ENCODE results near the gene MRPL28.
"Not testable (repeated sequence)": the region's sequence is repeated elsewhere in the genome, so short reads cannot be mapped to it uniquely, and the experiment has no call there.

The MRPL28 gene

DNA sequence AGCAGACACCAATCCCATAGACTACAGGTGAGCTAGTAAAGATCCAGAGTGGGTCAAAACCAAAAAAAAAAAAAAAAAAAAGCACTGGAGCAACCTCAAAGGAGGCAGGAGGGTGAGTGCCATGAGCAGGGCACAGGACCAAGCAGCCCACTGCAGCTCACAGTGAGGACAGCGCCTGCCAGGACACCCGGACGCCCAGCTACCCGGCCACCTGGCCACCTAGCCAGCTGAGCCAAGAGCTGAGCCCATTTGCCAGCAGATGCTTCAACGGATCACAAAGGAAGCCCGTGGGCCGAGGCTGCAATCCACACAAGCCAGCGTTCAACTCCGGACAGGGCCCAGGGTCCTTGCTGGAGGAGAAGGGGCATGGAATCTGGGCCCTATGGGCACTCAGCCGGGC lies 32.9 kb downstream of the MRPL28 start:
- DNase-seq = no peak

- DNase-seq = no peak
Observed at GRCh38 chr16:336269-336668, 34.1 kb downstream of the MRPL28 start.

DNA sequence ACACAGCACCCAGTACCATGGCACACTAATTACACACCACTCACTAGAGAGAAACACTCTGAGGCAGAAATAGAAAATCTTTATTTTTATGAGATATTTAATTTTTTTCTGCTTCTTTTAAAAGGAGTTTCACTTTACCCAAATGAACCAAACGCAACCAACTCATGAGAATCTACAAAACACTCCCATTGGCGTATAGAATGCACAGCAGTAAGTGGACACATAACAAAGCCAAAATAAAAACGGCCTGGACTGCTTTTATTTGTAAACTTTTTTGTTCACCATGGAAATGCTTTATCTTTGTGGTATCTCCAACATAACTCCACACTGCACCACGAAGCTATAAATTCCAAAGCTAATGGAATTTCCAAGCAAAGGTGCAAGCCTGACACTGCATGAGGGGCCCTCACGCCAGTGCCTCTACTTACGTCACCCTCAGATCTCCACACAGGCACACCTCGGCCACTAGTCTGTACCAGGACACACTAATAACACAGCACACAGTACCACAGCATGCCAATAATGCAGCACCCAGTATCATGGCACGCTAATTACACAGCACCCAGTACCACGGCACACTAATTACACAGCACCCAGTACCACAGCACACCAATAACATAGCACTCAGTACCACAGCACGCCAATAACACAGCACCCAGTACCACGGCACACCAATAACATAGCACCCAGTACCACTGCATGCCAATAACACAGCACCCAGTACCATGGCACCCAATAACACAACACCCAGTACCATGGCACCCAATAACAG lies 35.3 kb downstream of the MRPL28 start:
- DNase-seq = not testable (repeated sequence)

DNA sequence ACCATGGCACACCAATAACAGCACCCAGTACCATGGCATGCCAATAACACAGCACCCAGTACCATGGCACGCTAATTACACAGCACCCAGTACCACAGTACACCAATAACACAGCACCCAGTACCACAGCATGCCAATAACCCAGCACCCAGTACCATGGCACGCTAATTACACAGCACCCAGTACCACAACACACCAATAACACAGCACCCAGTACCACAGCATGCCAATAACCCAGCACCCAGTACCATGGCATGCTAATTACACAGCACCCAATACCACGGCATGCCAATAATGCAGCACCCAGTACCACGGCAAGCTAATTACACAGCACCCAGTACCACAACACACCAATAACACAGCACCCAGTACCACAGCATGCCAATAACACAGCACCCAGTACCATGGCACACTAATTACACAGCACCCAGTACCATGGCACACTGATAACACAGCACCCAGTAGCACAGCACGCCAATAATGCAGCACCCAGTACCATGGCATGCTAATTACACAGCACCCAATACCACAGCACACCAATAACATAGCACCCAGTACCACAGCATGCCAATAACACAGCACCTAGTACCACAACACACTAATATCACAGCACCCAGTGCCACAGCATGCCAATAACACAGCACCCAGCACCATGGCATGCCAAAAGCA lies 36.0 kb downstream of the MRPL28 start:
- not testable (repeated sequence) for DNase-seq

DNA sequence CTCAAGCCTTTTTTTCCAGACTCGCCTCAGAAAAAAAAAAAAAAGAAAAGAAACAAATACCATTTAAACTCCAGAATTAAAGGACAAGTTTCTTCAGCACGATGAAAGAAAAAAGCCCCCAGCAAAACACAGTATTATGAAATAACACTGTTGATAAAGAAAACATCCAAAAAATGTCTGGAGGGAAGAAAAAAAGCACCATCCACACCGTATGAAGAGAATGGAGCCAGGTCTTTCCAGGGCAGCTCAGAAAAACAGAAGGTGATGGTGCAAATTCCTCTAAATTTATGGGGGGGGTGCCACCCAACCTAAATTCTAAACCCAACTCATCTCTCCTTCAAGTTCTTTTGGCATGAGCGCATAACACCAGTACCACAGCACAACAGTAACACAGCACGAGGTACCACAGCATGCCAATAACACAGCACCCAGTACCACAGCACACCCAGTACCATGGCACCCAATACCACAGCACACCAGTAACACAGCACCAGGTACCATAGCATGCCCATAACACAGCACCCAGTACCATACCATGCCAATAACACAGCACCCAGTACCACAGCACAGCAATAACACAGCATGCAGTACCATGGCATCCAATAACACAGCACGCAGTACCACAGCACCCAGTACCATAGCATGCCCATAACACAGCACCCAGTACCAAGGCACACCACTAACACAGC lies 36.8 kb downstream of the MRPL28 start:
- DNase-seq = no peak

DNA sequence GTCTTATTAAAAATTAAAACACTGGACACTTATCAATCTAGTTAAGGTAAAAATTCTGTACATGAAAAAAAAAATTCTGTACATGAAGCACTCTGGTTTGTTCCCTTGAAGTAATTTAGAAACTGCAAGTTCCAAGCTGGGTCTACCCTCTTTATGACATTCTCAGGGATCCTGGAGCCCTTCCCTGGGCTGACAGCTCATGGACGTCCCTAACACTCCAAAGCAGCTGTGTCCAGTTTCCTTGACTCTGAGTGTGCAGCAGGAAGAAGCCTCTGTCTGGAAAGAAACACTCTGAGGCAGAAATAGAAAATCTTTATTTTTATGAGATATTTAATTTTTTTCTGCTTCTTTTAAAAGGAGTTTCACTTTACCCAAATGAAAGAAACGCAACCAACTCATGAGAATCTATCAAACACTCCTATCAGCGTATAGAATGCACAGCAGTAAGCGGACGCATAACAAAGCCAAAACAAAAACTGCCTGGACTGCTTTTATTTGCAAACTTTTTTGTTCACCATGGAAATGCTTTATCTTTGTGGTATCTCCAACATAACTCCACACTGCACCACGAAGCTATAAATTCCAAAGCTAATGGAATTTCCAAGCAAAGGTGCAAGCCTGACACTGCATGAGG lies 39.0 kb downstream of the MRPL28 start:
- not testable (repeated sequence) for DNase-seq

DNA sequence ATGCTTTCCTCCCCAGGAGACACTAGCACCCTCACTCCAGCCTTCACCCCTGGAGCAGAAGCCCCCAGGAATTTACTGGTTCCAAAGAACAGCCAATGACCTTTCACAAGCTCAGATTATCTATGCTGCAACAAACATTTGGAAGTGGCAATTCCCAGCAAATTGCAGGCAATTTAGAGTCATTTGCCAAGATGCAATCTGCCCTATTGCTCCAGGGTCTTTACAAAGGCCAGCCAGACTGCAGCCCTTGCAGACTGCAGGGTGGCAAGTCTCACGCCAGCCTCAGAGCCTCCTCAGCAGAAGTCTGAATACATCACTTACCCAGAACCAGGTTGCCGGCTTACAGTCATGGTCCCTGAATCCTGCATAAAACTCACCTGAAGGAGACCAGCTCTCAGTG lies 39.6 kb downstream of the MRPL28 start:
- DNase-seq = no peak

DNA sequence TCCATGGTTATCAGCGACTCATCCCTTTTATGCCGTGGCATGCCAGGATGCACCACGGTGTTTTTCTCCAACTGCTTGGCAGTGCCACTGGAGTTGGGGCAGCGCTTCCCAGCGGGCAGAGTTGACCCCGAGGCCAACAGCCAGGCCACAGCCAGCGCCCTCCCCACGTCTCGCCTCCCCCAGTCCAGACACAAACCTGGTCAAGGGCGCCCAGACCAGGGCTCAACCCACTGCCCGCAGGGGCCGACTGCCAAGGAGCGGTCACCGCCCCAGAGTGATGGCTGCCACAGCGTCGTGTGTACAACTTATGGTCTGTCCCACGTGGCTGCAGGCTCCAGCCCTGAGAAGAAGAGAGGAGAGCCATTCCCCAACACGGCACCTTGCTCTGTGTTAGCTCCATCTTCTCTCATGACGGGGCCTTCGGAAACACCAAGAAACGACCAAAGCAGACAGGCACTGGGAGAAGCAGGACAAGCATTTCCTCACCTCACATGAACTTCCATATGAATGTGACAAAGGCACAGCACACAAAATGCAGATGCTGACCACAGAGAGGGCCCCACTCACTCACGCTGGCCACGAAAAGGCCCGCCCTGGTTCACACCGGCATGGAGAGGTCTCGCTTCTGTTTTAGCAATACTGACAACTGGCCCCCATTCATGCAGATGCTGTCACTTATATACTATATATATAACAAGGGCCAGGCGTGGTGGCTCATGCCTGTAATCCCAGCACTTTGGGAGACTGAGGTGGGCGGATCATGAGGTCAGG lies 44.8 kb downstream of the MRPL28 start:
- no peak for DNase-seq

- DNase-seq = no peak
Observed at GRCh38 chr16:324451-325334, 45.6 kb downstream of the MRPL28 start.

DNA sequence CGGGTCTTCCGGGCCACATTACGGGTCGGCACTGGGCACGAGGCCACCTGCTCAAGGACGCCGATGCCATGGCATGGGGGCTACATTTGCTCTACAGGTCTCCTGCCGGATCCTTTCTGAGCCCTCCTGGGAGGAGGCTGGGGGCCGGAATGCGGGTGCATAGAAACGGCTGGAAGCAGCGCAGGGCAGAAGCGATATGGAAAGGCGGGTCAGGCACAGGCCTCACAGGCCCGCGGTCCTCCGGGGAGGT lies 46.2 kb downstream of the MRPL28 start:
- DNase-seq = no peak

DNA sequence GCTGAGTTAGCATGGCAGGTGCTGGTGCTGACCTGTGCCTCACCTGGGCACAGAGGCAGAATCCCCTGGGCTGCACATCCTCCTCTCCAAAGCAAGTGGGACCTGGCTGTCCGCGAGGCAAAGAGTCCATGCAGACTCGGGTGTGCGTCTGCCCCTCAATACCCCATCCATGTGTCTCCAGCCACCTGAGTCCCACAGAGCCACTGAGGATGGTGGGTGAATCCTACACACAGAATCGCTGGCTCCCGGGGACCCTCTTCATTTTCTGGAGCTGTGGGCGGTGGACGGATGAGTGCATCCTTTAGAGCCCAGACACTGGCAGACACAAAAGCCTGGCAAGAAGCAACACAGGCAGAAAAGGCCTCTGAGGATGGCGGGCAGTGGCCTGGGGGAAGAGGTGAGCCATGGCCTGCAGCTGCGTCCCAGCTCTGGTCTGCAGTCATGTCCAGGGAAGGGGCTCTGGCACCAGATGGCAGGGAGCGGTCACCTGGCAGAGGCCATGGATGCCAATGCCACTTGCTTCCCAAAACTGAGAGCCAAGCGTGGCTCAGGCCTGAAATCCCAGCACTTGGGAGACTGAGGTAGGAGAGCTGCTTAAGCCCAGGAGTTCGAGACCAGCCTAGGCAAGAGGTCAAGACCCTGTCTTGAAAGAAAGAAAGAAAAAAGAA lies 47.7 kb downstream of the MRPL28 start:
- no peak for DNase-seq

DNA sequence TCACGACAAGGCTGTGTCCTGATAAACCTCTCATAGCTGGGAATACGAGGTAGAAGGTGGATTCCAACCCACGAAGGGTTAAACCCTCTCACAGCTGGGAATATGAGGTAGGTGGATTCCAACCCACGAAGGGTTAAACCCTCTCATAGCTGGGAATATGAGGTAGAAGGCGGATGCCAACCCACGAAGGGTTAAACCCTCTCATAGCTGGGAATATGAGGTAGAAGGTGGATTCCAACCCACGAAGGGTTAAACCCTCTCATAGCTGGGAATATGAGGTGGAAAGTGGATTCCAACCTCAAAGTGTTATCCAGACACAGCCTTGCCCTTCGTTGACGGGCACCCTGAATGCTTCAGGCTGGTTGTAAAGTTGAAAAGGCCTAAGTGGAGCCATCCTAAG lies 48.8 kb downstream of the MRPL28 start:
- DNase-seq = no peak

- DNase-seq = no peak
Observed at GRCh38 chr16:320206-320605, 50.1 kb downstream of the MRPL28 start.

DNA sequence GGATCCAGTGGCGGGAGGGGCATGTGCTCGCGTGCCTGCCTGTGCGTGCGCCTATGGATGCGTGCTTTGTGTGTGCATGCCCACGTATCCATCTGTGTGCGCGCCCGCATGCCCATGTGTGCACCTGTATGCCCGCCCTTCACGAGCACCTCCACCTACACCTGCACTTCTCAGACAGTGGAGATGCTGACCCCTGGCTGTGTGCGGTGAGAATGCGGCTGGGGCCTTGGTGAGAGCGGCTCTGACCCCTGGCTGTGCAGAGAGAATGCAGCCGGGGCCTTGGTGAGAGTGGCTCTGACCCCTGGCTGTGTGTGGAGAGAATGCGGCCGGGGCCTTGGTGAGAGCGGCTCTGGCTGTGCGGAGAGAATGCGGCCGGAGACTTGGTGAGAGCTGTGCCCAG lies 51.7 kb downstream of the MRPL28 start:
- no peak for DNase-seq

- no peak for DNase-seq
Observed at GRCh38 chr16:317583-317982, 52.8 kb downstream of the MRPL28 start.

Data from NCI-H345 (cell line).